Lower lobe of right lung (tissue), 2 donors: Measurements from ENCODE around the gene GGNBP2. TPM values are rescaled to one million over a fixed set of nuclear protein-coding genes. Genes with fewer than 3 reads are reported as not detected.
A peak's percentile ranks its signal among the peaks of the same experiment; 100 is the strongest.
"Not testable (repeated sequence)": the region's sequence is repeated elsewhere in the genome, so short reads cannot be mapped to it uniquely, and the experiment has no call there.

Experiments used
- ATAC-seq, 2 donors: fragments of 200-7000 bp; cut with Tn5 transposase; one replicate each; pipeline ENCODE4 v1.9.1; 2020 to 2022; ENCODE audit warnings: mild to moderate bottlenecking in 2 of 2, moderate library complexity in 2 of 2
- DNase-seq: peaks from one replicate; pipeline ENCODE4 v3.0.0-alpha.2; 2020
- H3K27ac ChIP-seq: fragments of 200-600 bp; one replicate; pipeline ENCODE4 v1.8.0; 2022
- H3K27me3 ChIP-seq: fragments of 200-600 bp; one replicate; pipeline ENCODE4 v1.8.0; 2022; ENCODE audit warnings: low read depth
- H3K36me3 ChIP-seq: fragments of 200-600 bp; one replicate; pipeline ENCODE4 v1.8.0; 2022; ENCODE audit warnings: mild to moderate bottlenecking
- H3K4me1 ChIP-seq: fragments of 200-600 bp; one replicate; pipeline ENCODE4 v1.8.0; 2022
- H3K4me3 ChIP-seq: fragments of 200-600 bp; one replicate; pipeline ENCODE4 v1.8.0; 2022; ENCODE audit warnings: mild to moderate bottlenecking
- H3K9me3 ChIP-seq: fragments of 200-600 bp; one replicate; pipeline ENCODE4 v1.8.0; 2022
- CTCF ChIP-seq: fragments of 200-600 bp; IDR thresholded peaks from one replicate; pipeline ENCODE4 v1.8.0; 2022; ENCODE audit warnings: antibody characterized with exemption, mild to moderate bottlenecking
- intact Hi-C: fragments of 100-400 bp; cut with DNase I; formaldehyde crosslinking; loops from one replicate; pipeline ENCODE4 v1.11.0; 2022
- total RNA-seq: library from RNA; stranded (reverse); fragmentation: NEBNext Ultra II Directional; extraction: Animal tissue kit (Norgen Biotek cat#: 25700); gene quantifications from one replicate; pipeline ENCODE4 v1.2.1, GENCODE V29; 2021
- donor health status: DM: no; HTN: yes; CAD: no; lungs with severe emphysema.

The GGNBP2 gene
- total RNA-seq, 1 donor from 2014 or later: 74.8 TPM

GRCh38 chr17:36600465-36600864 lies 55.7 kb downstream of the GGNBP2 start:
- Histone ChIP-seq H3K27me3 (no peaks in the 10 kb centered on the region), H3K9me3 (no peaks in the 10 kb centered on the region), H3K27ac (peak overlapping the region; percentile 86), H3K4me1 (peaks cover 26% of the 10 kb centered on the region), H3K4me3 (peak overlapping the region; percentile 88), H3K36me3 (no peaks in the 10 kb centered on the region)
- no peak for TF ChIP-seq CTCF
- DNase-seq (peak; percentile 30), ATAC-seq (no peak)
- intact Hi-C loops: no loop called here

GRCh38 chr17:36600936-36601302 lies 56.2 kb downstream of the GGNBP2 start:
- intact Hi-C loops: no loop called here
- H3K9me3 ChIP-seq: no peaks in the 10 kb centered on the region
- TF ChIP-seq CTCF: no peak
- H3K27me3 ChIP-seq: no peaks in the 10 kb centered on the region
- DNase-seq: no peak
- H3K36me3 ChIP-seq: no peaks in the 10 kb centered on the region
- peaks cover 26% of the 10 kb centered on the region for H3K4me1 ChIP-seq
- ATAC-seq: peak in 1 of 2 donors; percentile 12
- H3K27ac ChIP-seq: peak overlapping the region; percentile 86
- peak overlapping the region; percentile 88 for H3K4me3 ChIP-seq

GRCh38 chr17:36601303-36602029 lies 56.7 kb downstream of the GGNBP2 start, which contains the start of gene MRM1:
TSS of gene MRM1 (plus strand) at chr17:36601583. CDS start at chr17:36601811, 228 bp downstream.
- peak; percentile 96 to 98 for ATAC-seq
- intact Hi-C loops: no loop called here
- no peaks in the 10 kb centered on the region for H3K36me3 ChIP-seq
- peaks cover 26% of the 10 kb centered on the region for H3K4me1 ChIP-seq
- H3K27ac ChIP-seq: peak within 1 kb of the TSS; percentile 86
- H3K9me3 ChIP-seq: no peaks in the 10 kb centered on the region
- TF ChIP-seq CTCF: peak; percentile 17
- H3K27me3 ChIP-seq: no peaks in the 10 kb centered on the region
- DNase-seq: peak; percentile 95
- H3K4me3 ChIP-seq: peak within 1 kb of the TSS; percentile 88

- no peaks in the 10 kb centered on the region for H3K9me3 ChIP-seq
- peak overlapping the region; percentile 86 for H3K27ac ChIP-seq
- DNase-seq (peak; percentile 46), ATAC-seq (peak; percentile 5 to 59)
- peaks cover 26% of the 10 kb centered on the region for H3K4me1 ChIP-seq
- peak overlapping the region; percentile 88 for H3K4me3 ChIP-seq
- intact Hi-C loops: no loop called here
- no peaks in the 10 kb centered on the region for H3K36me3 ChIP-seq
- TF ChIP-seq CTCF: no peak
- H3K27me3 ChIP-seq: no peaks in the 10 kb centered on the region
Measured at GRCh38 chr17:36602030-36602748, 57.5 kb downstream of the GGNBP2 start.

- intact Hi-C loops: no loop called here
- DNase-seq: peak; percentile 58
- H3K4me3 ChIP-seq: peak overlapping the region; percentile 88
- no peaks in the 10 kb centered on the region for H3K36me3 ChIP-seq
- ATAC-seq: peak; percentile 39 to 51
- no peak overlapping the region for H3K27ac ChIP-seq
- no peaks in the 10 kb centered on the region for H3K9me3 ChIP-seq
- peaks cover 26% of the 10 kb centered on the region for H3K4me1 ChIP-seq
- no peaks in the 10 kb centered on the region for H3K27me3 ChIP-seq
- peak; percentile 81 for TF ChIP-seq CTCF
Measured at GRCh38 chr17:36602924-36603384, 58.2 kb downstream of the GGNBP2 start.

GRCh38 chr17:36605028-36605427 lies 60.3 kb downstream of the GGNBP2 start:
- H3K27ac ChIP-seq, H3K9me3 ChIP-seq, DNase-seq, H3K27me3 ChIP-seq, H3K4me3 ChIP-seq, intact Hi-C loops, H3K36me3 ChIP-seq, ATAC-seq: not testable (repeated sequence)
- H3K4me1 ChIP-seq: peaks cover 37% of the 10 kb centered on the region
